ENCODE data around the gene GAB2.
"Not testable (repeated sequence)": the region's sequence is repeated elsewhere in the genome, so short reads cannot be mapped to it uniquely, and the experiment has no call there.

GAB2 gene

DNA sequence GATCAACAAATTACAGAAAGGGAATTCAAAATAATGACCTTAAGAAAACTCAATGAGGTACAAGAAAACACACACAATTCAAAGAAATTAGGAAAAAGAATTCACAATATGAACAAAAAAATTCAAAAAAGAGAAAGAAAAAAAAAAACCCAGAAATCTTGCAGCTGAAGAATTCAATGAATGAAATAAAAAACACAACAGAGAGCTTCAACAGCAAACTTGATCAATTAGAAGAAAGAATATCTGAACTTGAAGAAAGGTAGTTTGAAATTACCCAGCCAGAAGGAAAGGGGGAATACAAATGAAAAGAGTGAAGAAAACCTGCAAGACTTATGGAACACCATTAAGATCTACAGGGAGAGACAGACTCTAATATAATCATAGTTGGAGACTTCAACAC, 176.1 kb downstream of the GAB2 start:
- Mint-ChIP-seq H3K36me3 (peaks cover 43% of the 10 kb centered on the region), H3K27me3 (no peaks in the 10 kb centered on the region), H3K9me3 (peaks cover 17% of the 10 kb centered on the region), H3K4me1 (peaks cover 10% of the 10 kb centered on the region), H3K4me3 (no peak overlapping the region), H3K27ac (no peak overlapping the region)
- DNase-seq (ENCODE audit: low spot score in 2 of 2) (no peak), ATAC-seq (ENCODE audit: low read depth) (no peak)

DNA sequence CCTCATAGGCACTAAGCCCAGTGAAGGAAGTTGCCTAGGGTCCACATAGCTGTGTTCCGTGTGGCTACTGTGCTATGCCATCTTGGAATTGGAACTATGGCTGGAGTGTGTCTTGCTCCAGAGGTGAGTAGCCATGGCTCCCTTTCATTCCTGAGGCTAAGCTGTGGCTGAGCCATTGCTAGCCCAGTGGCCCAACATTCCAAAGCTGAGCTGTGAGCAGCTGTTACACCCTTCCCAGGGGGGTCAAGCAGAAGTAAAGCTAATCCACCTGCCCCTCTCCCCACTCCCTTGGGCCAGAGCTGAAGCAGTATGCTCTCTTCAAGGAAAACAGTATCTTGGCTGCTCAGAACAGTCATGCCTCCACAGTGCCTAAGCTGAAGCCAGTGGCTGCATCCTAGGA, 177.8 kb downstream of the GAB2 start:
- Mint-ChIP-seq H3K27ac (no peak overlapping the region), H3K27me3 (no peaks in the 10 kb centered on the region), H3K9me3 (peaks cover 17% of the 10 kb centered on the region), H3K4me3 (no peak overlapping the region), H3K4me1 (peaks cover 6% of the 10 kb centered on the region), H3K36me3 (peaks cover 42% of the 10 kb centered on the region)
- DNase-seq (ENCODE audit: low spot score in 2 of 2) (no peak), ATAC-seq (ENCODE audit: low read depth) (no peak)

DNA sequence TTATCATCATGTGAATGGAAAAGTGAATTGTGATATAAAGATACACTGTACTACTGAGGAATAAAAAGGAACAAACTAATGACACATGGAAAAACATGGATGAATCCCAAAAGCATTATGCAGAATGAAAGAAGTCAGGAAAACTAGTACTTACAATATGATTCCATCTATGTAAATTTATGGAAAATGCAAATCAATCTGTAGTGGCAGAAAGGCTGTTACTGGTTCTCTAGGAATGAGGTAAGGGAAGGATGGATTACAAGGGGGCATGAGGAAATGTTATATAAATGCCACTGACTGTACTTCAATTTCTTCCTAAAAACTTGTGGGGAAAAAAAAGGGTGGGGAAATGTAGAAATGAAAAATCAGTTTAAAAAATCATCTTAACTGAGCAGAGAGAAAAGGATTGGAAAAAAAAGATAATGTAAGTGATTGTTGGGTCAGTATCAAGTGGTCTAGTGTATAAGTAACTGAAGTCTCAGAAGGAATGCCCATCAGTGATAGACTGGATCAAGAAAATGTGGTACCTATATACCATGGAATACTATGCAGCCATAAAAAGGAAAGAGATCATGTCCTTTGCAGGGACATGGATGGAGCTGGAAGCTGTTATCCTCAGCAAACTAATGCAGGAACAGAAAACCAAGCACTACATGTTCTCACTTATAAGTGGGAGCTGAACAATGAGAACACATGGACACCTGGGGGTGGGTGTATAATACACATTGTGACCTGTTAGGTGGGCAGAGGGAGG, 180.2 kb downstream of the GAB2 start:
- ATAC-seq (ENCODE audit: low read depth) (no peak), DNase-seq (ENCODE audit: low spot score in 2 of 2) (no peak)
- Mint-ChIP-seq H3K9me3 (peaks cover 15% of the 10 kb centered on the region), H3K4me3 (no peak overlapping the region), H3K27me3 (no peaks in the 10 kb centered on the region), H3K36me3 (peaks cover 37% of the 10 kb centered on the region), H3K27ac (peak overlapping the region; percentile 12), H3K4me1 (no peaks in the 10 kb centered on the region)

DNA sequence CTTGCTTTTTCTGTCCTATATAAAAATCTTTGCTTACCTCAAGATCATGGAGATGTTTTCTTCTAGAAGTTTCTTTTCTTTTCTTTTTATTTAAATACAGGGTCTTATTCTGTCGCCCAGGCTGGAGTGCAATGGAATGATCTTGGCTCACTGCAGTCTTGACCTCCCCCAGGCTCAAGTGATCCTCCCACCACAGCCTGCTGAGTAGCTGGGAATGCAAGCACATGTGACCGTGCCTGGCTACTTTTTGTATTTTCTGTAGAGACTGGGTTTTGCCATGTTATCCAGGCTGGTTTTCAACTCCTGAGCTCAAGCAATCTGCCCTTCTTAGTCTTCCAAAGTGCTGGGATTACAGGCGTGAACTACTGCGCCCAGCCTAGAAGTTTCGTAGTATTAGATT, 183.6 kb downstream of the GAB2 start:
- DNase-seq (ENCODE audit: low spot score in 2 of 2) = no peak
- peaks cover 8% of the 10 kb centered on the region for H3K9me3 Mint-ChIP-seq
- no peaks in the 10 kb centered on the region for H3K27me3 Mint-ChIP-seq
- peaks cover 12% of the 10 kb centered on the region for H3K4me1 Mint-ChIP-seq
- H3K4me3 Mint-ChIP-seq = no peak overlapping the region
- no peak overlapping the region for H3K27ac Mint-ChIP-seq
- no peak for ATAC-seq (ENCODE audit: low read depth)
- H3K36me3 Mint-ChIP-seq = peaks cover 22% of the 10 kb centered on the region

DNA sequence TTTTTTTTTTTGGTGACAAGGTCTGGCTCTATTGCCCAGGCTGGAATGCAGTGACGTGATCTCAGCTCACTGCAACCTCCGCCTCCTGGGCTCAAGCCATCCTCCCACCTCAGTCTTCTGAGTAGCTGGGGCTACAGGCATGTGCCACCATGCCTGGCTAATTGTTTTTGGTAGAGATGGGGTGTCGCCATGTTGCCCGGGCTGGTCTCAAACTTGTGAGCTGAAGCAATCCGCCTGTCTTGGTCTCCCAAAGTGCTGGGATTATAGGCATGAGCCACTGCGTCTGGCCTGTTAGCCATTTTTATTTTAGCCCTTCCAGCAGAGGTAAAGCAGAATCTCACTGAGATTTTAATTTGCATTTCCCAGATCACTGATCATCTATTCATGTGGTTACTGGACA, 184.6 kb downstream of the GAB2 start:
- not testable (repeated sequence) for ATAC-seq (ENCODE audit: low read depth); H3K27ac Mint-ChIP-seq; H3K9me3 Mint-ChIP-seq; DNase-seq (ENCODE audit: low spot score in 2 of 2); H3K4me3 Mint-ChIP-seq; H3K27me3 Mint-ChIP-seq
- H3K4me1 Mint-ChIP-seq = peaks cover 20% of the 10 kb centered on the region
- peaks cover 18% of the 10 kb centered on the region for H3K36me3 Mint-ChIP-seq

DNA sequence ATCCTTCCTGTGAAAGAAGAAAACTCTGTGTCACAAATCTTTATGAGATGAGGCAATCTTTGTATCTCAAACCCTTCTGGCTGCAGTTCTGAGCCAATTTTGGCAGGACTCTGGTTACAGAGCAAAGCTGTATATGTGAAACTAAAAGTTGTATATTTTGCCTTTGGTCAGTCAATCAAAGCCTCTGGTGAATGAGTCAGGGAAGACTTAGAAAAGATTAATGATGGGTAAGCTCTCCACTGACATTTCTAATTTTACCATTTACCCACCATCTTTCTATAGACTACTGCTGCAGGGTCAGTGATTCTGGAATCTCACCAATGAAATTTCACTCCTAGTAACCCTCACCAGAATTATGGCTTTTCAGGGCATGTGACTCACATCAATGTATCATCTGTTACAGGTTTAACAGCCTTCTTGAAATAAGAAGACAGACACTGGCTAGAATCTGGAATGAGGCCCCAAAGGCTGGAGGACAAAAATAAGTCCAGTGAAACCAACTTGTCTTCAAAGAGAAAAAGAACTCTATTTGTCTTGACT, 185.6 kb downstream of the GAB2 start:
- no peak for ATAC-seq (ENCODE audit: low read depth)
- H3K36me3 Mint-ChIP-seq = peaks cover 8% of the 10 kb centered on the region

DNA sequence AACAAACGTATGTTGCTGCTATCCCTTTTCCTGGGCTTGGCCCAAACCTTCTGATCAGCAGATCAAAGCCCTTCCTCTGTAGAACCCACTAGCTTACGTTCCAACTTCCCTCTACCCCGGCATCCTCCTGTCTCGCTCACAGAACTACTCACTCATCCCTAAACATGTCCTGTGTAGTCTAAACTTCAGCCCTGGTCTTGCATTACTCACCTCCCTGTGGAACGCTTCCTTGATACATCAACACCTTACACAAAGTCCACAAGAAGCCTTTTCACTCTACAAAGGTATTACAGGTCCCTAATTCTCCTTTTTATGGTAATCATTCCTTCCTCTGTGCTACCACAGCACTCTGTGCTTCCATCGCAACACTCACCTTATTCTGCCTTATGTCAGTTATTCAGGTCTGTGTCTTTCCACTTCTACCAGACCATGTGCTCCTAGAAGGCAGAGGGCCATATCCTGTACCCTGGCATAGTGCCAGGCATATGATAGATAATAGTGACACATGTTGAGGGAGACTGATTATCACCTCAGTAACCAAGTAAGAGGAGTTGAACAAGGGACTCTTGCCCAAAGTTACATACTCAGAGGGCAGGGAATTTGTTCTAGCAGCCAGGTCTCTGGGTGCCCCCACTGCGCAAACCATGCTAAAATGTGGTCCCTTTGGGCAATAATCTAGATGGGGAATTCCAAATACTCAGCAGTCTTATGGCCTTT, 187.3 kb downstream of the GAB2 start:
- H3K36me3 Mint-ChIP-seq = peaks cover 5% of the 10 kb centered on the region
- H3K27me3 Mint-ChIP-seq = no peaks in the 10 kb centered on the region
- H3K4me1 Mint-ChIP-seq = peaks cover 24% of the 10 kb centered on the region
- ATAC-seq (ENCODE audit: low read depth) (no peak), DNase-seq (ENCODE audit: low spot score in 2 of 2) (no peak)
- H3K27ac Mint-ChIP-seq = peak overlapping the region; percentile 6
- H3K9me3 Mint-ChIP-seq = no peaks in the 10 kb centered on the region
- no peak overlapping the region for H3K4me3 Mint-ChIP-seq

More for the DNA sequence above, 185.6 kb downstream of the GAB2 start:
- H3K27ac Mint-ChIP-seq = no peak overlapping the region
- H3K27me3 Mint-ChIP-seq = no peaks in the 10 kb centered on the region
- peaks cover 22% of the 10 kb centered on the region for H3K4me1 Mint-ChIP-seq
- no peak for DNase-seq (ENCODE audit: low spot score in 2 of 2)
- H3K4me3 Mint-ChIP-seq = no peak overlapping the region
- H3K9me3 Mint-ChIP-seq = no peaks in the 10 kb centered on the region

DNA sequence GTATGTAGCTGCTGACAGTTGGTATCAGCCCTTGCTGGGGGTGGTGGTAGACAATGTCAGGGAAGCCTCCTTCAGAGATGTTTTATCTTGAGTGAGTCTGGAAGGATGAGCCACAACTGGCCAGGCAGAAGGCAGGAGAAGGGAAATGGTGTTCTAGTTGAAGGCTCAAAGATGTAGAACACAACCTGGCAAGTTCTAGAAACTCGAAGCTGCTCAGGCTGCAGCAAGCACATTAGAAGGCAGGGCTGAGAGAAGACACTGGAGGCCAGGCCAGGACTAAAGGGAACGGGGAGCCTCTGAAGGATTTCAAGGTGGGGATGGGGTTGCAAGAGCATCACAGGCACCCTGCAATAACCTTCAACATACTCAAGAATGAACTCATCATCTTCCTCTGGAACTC, 188.5 kb downstream of the GAB2 start:
- Mint-ChIP-seq H3K4me1 (peaks cover 34% of the 10 kb centered on the region), H3K27me3 (no peaks in the 10 kb centered on the region), H3K36me3 (peaks cover 14% of the 10 kb centered on the region), H3K4me3 (no peak overlapping the region), H3K27ac (peak overlapping the region; percentile 33), H3K9me3 (no peaks in the 10 kb centered on the region)
- ATAC-seq (ENCODE audit: low read depth) (no peak), DNase-seq (ENCODE audit: low spot score in 2 of 2) (no peak)

DNA sequence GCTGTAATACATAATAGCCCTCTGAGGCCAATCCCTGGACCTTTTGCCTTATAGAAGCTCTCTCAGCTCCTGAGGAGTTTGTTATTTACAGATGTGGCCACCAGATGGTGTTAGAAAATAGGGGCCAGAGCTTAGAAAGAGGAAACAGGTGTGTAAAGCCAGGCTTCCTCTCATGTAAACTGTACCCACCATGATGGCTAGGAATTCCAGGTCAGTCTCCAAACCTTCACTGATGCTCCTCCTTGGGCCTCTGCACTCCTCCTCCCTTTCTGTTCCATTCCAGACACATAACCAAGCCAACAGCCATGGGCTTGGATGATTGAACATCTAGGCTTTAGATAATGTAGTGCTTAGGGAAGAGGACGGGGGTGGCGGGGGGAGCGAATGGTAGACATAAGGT, 189.2 kb downstream of the GAB2 start:
- no peak overlapping the region for H3K27ac Mint-ChIP-seq
- peaks cover 38% of the 10 kb centered on the region for H3K4me1 Mint-ChIP-seq
- DNase-seq (ENCODE audit: low spot score in 2 of 2) (peak in 1 of 2 donors; percentile 46), ATAC-seq (ENCODE audit: low read depth) (peak; percentile 80)
- H3K36me3 Mint-ChIP-seq = peaks cover 14% of the 10 kb centered on the region
- no peaks in the 10 kb centered on the region for H3K9me3 Mint-ChIP-seq
- H3K4me3 Mint-ChIP-seq = no peak overlapping the region
- no peaks in the 10 kb centered on the region for H3K27me3 Mint-ChIP-seq

DNA sequence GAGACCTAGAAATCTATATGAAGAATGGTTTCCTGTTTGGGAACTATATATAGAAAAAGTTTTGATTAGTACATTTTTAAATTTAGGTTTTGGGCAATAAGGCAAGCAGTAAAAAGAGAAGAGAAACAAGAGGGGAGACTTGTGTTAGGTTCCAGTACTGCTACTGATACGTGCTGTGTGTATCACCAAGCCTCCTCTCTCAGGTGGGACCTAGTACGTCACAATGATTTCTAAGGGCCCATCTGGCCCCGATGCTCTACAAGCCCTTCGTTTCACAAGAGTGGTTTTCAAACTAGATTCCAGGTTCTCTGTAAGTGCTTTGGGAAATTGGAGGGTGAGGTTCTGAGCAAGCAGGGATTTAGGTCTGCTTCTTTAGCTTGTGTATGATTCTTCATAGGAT, 189.7 kb downstream of the GAB2 start:
- DNase-seq (ENCODE audit: low spot score in 2 of 2) = no peak
- Mint-ChIP-seq H3K4me3 (no peak overlapping the region), H3K36me3 (peaks cover 14% of the 10 kb centered on the region), H3K4me1 (peaks cover 44% of the 10 kb centered on the region), H3K27me3 (no peaks in the 10 kb centered on the region), H3K27ac (no peak overlapping the region), H3K9me3 (no peaks in the 10 kb centered on the region)
- ATAC-seq (ENCODE audit: low read depth) = peak; percentile 31

DNA sequence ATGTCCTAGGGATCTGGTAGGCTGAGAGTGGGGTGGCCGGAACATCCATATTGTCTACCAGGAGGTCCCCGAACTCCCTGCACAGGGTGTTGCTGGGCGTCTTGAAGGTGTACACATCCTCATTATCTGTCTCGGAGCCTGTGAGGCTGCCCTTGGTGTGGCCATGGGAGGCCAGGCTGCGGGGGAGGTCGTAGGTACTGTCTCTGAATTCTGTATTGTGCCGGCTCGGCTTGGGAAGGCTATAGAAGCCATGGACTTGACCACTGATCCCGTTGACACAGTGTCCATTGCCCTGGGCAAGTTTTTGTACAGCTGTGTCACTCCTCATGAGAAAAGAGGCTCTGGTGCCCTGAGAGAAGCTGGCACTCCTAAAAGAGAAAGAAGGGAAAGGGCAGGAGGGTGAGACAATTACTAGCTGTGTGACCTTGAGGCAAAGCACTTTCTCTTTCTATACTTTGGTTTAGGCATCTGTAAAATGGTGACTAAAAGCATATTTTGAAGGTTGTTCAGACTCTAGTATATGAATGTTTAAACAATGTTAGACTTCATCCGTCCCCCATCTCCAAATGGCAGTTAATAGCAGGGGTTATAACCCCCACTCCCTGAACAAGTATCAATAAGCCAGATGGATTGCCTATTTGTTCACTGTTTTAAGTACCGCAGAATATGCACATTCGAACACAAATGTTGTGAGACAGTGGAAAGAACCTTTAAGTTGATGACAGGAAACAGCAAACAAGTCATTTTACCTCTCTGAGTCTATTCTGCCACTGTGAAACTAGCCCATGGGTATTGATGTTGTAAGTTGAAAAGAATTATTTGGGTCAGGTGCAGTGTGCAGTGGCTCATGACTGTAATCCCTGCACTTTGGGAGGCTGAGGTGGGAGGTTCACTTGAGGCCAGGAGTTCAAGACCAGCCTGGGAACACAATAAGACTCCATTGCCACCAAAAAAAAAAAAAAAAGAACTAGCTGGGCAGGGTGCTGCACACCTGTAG, 190.6 kb downstream of the GAB2 start:
- no peaks in the 10 kb centered on the region for H3K27me3 Mint-ChIP-seq
- H3K4me3 Mint-ChIP-seq = no peak overlapping the region
- ATAC-seq (ENCODE audit: low read depth) = no peak
- H3K27ac Mint-ChIP-seq = no peak overlapping the region
- H3K9me3 Mint-ChIP-seq = no peaks in the 10 kb centered on the region
- H3K4me1 Mint-ChIP-seq = peaks cover 44% of the 10 kb centered on the region
- no peak for DNase-seq (ENCODE audit: low spot score in 2 of 2)
- H3K36me3 Mint-ChIP-seq = peaks cover 14% of the 10 kb centered on the region

DNA sequence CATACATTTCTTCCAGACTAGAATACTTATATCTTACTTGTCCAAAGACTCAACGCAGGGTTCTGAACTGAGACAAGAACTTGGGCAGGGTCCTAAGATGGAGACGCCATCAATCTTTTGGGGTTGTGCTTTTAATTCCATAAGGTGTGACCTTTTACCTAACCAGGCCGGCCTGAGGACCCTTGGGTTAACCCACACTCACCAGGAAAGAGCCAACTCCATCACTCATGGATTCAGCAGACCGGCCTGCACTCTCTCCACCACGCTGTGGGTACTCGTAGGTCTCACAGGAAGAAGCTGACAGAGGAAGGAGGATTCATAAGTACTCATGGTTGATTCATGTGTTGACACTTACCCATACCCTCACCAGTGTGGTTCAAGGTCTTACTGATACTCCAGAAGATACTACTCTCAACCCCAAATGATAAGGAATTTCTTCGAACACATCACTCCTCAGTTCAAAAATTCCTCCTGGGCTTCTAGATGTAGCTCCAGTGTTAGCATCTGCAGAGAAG, 192.7 kb downstream of the GAB2 start:
- Mint-ChIP-seq H3K27ac (peak overlapping the region; percentile 28), H3K27me3 (no peaks in the 10 kb centered on the region), H3K9me3 (no peaks in the 10 kb centered on the region), H3K4me1 (peaks cover 39% of the 10 kb centered on the region), H3K36me3 (peaks cover 26% of the 10 kb centered on the region), H3K4me3 (no peak overlapping the region)
- ATAC-seq (ENCODE audit: low read depth) = no peak
- no peak for DNase-seq (ENCODE audit: low spot score in 2 of 2)

DNA sequence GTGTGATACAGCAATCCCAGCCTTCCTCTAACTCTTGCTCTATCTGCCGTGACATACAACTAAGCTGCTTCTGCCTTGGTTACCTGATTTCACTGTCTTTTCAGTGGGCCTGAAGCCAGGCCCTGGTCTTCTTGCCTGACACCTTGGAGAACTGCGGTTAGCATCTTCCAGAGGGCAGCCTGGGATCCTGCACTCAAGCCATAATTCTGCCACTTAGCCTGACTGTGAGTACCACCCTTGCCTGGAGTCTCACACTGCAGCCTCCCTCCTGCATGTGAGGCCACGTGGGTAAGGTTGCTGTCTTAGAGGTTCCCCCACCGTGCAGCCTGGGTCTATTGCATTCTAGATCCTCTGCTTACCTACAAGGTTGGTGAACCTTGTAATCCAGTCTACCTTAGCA, 193.1 kb downstream of the GAB2 start:
- peaks cover 26% of the 10 kb centered on the region for H3K36me3 Mint-ChIP-seq
- peak overlapping the region; percentile 12 for H3K4me3 Mint-ChIP-seq
- H3K27ac Mint-ChIP-seq = peak overlapping the region; percentile 28
- no peaks in the 10 kb centered on the region for H3K27me3 Mint-ChIP-seq
- no peaks in the 10 kb centered on the region for H3K9me3 Mint-ChIP-seq
- H3K4me1 Mint-ChIP-seq = peaks cover 37% of the 10 kb centered on the region
- DNase-seq (ENCODE audit: low spot score in 2 of 2) (no peak), ATAC-seq (ENCODE audit: low read depth) (no peak)

Data from memory B cell (primary cell).